Astrocyte (in vitro differentiated cells and primary cell): ENCODE results near the gene TYR.

Experiments used
- EZH2 ChIP-seq: IDR thresholded peaks from 2 replicates; pipeline ENCODE4 v1.6.1; 2012; ENCODE audit warnings: mild to moderate bottlenecking, low read length, inconsistent platforms; ENCODE audit not compliant: insufficient read depth
- TF ChIP-seq, protein P1 (sequence below): IDR thresholded peaks from 2 replicates; pipeline ENCODE4 v1.5.1; 2011; ENCODE audit warnings: low read depth, mild to moderate bottlenecking, inconsistent platforms, low read length, moderate library complexity; ENCODE audit not compliant: insufficient read depth

DNA sequence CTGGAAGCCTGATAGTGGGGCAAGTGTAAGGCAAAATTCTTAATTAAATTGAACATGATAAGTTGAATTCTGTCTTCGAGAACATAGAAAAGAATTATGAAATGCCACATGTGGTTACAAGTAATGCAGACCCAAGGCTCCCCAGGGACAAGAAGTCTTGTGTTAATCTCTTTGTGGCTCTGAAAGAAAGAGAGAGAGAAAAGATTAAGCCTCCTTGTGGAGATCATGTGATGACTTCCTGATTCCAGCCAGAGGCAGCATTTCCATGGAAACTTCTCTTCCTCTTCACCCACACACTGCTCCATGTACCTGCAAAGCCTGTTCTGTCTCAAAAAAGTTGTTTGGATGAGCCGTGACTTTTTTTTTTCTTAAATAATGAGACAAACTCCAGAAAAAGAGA is 1.9 kb upstream of the TYR start:
- TF ChIP-seq, protein P1, sequence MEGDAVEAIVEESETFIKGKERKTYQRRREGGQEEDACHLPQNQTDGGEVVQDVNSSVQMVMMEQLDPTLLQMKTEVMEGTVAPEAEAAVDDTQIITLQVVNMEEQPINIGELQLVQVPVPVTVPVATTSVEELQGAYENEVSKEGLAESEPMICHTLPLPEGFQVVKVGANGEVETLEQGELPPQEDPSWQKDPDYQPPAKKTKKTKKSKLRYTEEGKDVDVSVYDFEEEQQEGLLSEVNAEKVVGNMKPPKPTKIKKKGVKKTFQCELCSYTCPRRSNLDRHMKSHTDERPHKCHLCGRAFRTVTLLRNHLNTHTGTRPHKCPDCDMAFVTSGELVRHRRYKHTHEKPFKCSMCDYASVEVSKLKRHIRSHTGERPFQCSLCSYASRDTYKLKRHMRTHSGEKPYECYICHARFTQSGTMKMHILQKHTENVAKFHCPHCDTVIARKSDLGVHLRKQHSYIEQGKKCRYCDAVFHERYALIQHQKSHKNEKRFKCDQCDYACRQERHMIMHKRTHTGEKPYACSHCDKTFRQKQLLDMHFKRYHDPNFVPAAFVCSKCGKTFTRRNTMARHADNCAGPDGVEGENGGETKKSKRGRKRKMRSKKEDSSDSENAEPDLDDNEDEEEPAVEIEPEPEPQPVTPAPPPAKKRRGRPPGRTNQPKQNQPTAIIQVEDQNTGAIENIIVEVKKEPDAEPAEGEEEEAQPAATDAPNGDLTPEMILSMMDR, result no peak
- TF ChIP-seq EZH2, result no peak
